Immature natural killer cell (primary cell): ENCODE results near the gene TOMM22. TPM values are rescaled to one million over a fixed set of nuclear protein-coding genes. Genes with fewer than 3 reads are reported as not detected.
A peak's percentile ranks its signal among the peaks of the same experiment; 100 is the strongest.

Experiments used
- DNase-seq, 3 donors: peaks; one replicate each; pipeline ENCODE4 v3.0.0; 2022; ENCODE audit warnings: mixed read lengths in 1 of 3
- H3K27ac Mint-ChIP-seq, 6 donors: one replicate each; pipeline ENCODE4 v1.8.0; 2020; ENCODE audit warnings: mixed read lengths in 6 of 6, mild to moderate bottlenecking in 5 of 6, inconsistent platforms in 4 of 6, moderate library complexity in 3 of 6
- H3K27me3 Mint-ChIP-seq, 3 donors: one replicate each; pipeline ENCODE4 v1.8.0; 2020 to 2021; ENCODE audit warnings: low read depth in 3 of 3, mild to moderate bottlenecking in 3 of 3, mixed read lengths in 3 of 3, moderate library complexity in 3 of 3, inconsistent platforms in 1 of 3
- H3K36me3 Mint-ChIP-seq, 3 donors: one replicate each; pipeline ENCODE4 v1.8.0; 2020; ENCODE audit warnings: mixed read lengths in 3 of 3, inconsistent platforms in 2 of 3, mild to moderate bottlenecking in 2 of 3
- H3K4me1 Mint-ChIP-seq, 2 donors: one replicate each; pipeline ENCODE4 v1.8.0; 2020; ENCODE audit warnings: inconsistent platforms in 2 of 2, mild to moderate bottlenecking in 2 of 2, mixed read lengths in 2 of 2, moderate library complexity in 1 of 2
- H3K4me3 Mint-ChIP-seq, 5 donors: one replicate each; pipeline ENCODE4 v1.8.0; 2020; ENCODE audit warnings: mild to moderate bottlenecking in 5 of 5, mixed read lengths in 5 of 5, inconsistent platforms in 3 of 5, moderate library complexity in 3 of 5
- H3K9me3 Mint-ChIP-seq, 6 donors: one replicate each; pipeline ENCODE4 v1.8.0; 2020; ENCODE audit warnings: mild to moderate bottlenecking in 6 of 6, mixed read lengths in 6 of 6, inconsistent platforms in 4 of 6, moderate library complexity in 3 of 6
- polyA plus RNA-seq, 3 donors: library from polyadenylated mRNA; unstranded; fragments of 300-500 nt; fragmentation: Illumina TruSeq; gene quantifications; one replicate each; pipeline ENCODE4 v1.2.3, GENCODE V29; 2021

The TOMM22 gene
- polyA plus RNA-seq, 3 donors from 2014 or later = 56.0 to 94.4 (median 68.8) TPM

DNA sequence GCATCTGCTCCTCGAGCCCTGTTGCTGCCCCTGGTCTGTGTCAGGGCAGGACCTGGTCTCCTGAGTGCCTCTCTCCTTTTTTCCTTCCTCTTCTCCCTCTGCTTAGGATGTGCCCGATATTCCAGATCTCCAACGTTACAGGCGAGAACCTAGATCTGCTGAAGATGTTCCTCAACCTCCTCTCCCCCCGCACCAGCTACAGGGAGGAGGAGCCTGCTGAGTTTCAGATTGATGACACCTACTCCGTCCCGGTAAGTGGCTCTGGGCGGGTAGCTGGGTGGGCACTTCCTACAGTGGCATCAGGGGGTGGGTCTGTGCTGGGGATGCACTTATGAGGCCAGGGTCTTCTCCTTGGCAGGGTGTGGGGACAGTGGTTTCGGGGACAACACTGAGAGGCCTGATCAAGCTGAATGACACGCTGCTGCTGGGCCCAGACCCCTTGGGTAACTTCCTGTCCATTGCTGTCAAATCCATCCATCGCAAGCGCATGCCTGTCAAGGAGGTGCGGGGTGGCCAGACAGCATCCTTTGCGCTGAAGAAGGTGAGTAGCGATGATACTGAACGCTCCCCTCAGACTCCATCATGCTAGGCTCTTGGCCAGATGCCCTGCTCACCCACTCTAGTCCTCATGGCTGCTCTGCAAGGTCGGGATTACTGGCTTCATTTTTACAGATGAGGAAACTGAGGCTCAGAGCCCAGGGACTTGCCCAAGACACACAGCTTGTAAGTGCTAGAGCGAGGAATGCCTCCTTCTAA, 44.3 kb downstream of the TOMM22 start:
- H3K4me1 Mint-ChIP-seq = peaks cover 11 to 15% of the 10 kb centered on the region in 2 donors
- H3K9me3 Mint-ChIP-seq = no peaks in the 10 kb centered on the region
- DNase-seq = no peak
- H3K4me3 Mint-ChIP-seq = no peak overlapping the region
- H3K36me3 Mint-ChIP-seq = peaks cover 10 to 64% (median 24%) of the 10 kb centered on the region in 3 donors
- H3K27ac Mint-ChIP-seq = peak overlapping the region in 2 of 6 donors; percentile 24 to 80
- H3K27me3 Mint-ChIP-seq = peaks cover 19 to 61% (median 51%) of the 10 kb centered on the region in 3 donors

DNA sequence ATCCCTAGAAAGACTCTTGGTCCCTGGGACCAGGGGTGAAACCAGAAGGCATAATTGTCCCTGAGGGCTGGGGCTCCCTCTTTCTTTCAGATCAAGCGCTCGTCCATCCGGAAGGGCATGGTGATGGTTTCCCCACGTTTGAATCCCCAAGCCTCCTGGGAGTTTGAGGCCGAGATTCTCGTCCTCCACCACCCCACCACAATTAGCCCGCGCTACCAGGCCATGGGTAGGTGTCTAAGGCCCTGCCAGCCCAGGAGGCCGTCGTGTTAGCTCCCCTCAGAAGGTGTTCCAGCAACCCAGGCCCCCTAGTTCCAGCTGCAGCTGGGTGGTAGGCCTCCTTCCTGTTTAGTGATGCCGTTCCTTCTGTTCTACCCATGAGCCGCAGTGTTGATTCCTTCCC, 45.4 kb downstream of the TOMM22 start:
- peaks cover 10 to 57% (median 20%) of the 10 kb centered on the region in 3 donors for H3K36me3 Mint-ChIP-seq
- H3K27me3 Mint-ChIP-seq = peaks cover 27 to 67% (median 59%) of the 10 kb centered on the region in 3 donors
- H3K27ac Mint-ChIP-seq = peak overlapping the region in 3 of 6 donors; percentile 37 to 61 (median 52)
- peaks cover 11 to 15% of the 10 kb centered on the region in 2 donors for H3K4me1 Mint-ChIP-seq
- no peak overlapping the region for H3K4me3 Mint-ChIP-seq
- H3K9me3 Mint-ChIP-seq = no peaks in the 10 kb centered on the region
- no peak for DNase-seq

DNA sequence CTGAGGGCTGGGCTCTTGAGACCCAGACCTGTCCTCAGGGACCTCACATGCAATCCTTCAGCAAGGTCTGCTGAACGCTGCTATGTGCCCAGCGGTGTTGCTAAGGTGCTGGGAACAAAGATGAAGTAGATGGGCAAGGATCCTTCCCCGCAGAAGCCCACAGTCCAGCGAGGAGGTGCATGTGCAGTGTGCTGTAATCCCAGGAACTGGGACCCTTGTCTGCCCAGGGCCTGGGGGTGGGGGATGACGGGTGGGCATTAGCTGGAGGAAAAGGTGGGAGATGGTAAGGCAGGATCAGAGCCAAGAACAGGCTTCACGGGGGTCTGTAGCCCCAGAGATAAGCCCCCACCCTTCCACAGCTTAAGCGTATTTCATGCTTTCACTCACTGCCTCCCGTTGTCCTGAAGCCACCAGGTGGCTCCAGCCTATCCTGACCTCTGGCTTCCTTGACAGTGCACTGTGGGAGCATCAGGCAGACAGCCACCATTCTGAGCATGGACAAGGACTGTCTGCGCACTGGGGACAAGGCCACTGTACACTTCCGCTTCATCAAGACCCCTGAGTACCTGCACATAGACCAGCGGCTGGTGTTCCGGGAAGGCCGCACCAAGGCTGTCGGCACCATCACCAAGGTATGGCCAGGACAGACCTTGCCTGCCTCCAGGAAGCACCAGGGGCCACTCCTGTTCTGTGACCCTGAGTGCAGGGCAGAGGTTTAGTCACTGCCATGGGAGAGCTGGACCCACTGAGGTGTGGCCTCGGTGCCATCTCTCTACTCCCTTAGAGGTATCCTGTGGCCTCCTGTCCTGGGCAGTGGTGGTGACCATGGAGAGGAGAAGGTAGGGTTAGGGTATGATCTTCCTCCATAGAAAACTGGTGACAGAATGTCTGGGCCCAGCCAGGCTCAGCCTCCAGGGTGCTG, 46.0 kb downstream of the TOMM22 start:
- no peak for DNase-seq
- peaks cover 34 to 68% (median 64%) of the 10 kb centered on the region in 3 donors for H3K27me3 Mint-ChIP-seq
- peaks cover 12 to 15% of the 10 kb centered on the region in 2 donors for H3K4me1 Mint-ChIP-seq
- H3K36me3 Mint-ChIP-seq = peaks cover 10 to 54% (median 20%) of the 10 kb centered on the region in 3 donors
- peak overlapping the region in 2 of 6 donors; percentile 37 to 83 for H3K27ac Mint-ChIP-seq
- H3K9me3 Mint-ChIP-seq = no peaks in the 10 kb centered on the region
- H3K4me3 Mint-ChIP-seq = no peak overlapping the region

DNA sequence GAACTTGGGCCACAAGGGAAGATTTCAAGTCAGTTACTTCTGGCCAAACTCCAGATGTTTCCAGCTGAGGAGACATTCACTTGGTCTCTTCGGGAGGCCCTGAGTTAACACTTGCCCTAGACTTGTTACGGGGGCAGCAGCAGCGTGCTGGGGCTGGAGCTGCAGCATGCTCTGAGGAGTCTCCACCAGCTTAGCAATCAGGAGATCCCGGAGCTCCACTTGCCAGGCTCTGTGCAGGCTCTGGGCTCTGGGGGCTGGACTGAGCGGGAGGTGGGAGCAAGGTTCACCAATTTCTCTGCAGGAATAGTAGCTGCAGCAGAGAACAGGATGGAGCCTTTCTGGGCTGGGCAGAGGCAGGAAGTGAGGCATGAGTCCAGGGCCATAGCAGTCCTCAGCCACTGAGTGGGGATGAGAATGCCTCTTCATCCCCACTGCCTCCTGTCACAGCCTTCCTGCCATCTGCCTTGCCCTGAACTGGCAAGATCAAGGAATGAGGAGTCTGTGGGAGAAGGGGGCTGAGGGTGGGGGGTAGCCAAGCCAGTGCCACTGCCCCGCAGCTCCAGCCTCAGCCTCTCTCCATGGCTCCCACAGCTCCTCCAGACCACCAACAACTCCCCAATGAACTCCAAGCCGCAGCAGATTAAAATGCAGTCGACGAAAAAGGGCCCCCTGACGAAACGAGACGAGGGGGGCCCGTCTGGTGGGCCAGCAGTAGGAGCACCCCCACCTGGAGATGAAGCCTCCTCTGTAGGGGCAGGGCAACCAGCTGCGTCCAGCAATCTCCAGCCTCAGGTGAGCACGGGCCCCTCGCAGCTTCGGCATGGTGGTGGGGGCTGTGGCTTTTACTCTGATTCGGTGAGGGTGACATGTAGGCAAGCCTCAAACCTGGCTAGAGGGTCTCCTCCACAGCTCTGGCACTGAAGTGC, 47.4 kb downstream of the TOMM22 start:
- DNase-seq = no peak
- Mint-ChIP-seq H3K9me3 (no peaks in the 10 kb centered on the region), H3K36me3 (peaks cover 10 to 50% (median 20%) of the 10 kb centered on the region in 3 donors), H3K27me3 (peaks cover 47 to 77% (median 75%) of the 10 kb centered on the region in 3 donors), H3K4me1 (peaks cover 17 to 24% of the 10 kb centered on the region in 2 donors), H3K27ac (peak overlapping the region in 4 of 6 donors; percentile 48 to 94 (median 57)), H3K4me3 (no peak overlapping the region)

DNA sequence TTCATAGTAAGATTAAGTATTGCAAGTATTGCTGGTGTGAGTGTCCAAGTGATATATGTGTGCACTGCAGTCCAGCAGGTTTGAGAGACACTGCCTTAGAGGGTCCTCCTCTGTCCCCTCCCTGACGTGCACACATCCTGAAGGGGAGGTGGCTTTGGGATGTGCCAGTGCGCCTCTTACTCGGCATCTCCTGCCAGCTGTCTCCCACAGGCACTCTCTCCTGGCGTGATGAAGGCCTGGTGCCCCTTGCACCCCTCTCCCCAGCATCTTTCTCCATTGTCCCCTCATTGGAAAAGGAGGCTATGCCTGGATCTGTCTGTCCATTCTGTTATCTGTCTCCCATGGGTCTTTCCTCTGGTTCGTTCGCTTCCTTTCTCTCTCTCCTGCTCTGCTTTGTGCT, 48.2 kb downstream of the TOMM22 start:
- Mint-ChIP-seq H3K36me3 (peaks cover 8 to 50% (median 16%) of the 10 kb centered on the region in 3 donors), H3K27ac (peak overlapping the region in 5 of 6 donors; percentile 56 to 94 (median 77)), H3K4me1 (peaks cover 20 to 28% of the 10 kb centered on the region in 2 donors), H3K4me3 (no peak overlapping the region), H3K27me3 (peaks cover 51 to 79% (median 78%) of the 10 kb centered on the region in 3 donors), H3K9me3 (no peaks in the 10 kb centered on the region)
- DNase-seq = no peak

DNA sequence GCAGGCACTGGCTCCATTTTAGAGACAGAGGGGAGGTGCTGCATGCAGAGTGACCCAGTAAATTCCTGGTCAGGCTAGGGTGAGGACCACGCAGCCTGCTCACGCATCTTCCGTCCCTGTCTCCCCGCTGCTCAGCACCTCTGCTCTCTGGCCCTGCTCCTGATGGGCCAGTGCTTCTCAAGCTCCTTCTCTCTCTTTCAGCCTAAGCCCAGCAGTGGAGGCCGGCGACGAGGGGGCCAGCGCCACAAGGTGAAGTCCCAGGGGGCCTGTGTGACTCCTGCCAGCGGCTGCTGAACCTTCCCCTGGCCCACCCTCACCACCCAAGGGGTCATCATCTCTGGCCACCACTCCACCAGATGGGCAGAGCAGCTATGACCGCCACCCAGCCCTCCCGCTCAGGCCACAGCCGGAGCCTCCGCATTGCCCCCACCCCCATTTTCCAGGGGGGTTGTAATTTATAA, 48.7 kb downstream of the TOMM22 start:
- Mint-ChIP-seq H3K27me3 (peaks cover 51 to 78% (median 77%) of the 10 kb centered on the region in 3 donors), H3K36me3 (peaks cover 7 to 49% (median 11%) of the 10 kb centered on the region in 3 donors), H3K9me3 (no peaks in the 10 kb centered on the region), H3K4me1 (peaks cover 15 to 28% of the 10 kb centered on the region in 2 donors), H3K4me3 (no peak overlapping the region), H3K27ac (peak overlapping the region; percentile 56 to 94 (median 74))
- DNase-seq = no peak

DNA sequence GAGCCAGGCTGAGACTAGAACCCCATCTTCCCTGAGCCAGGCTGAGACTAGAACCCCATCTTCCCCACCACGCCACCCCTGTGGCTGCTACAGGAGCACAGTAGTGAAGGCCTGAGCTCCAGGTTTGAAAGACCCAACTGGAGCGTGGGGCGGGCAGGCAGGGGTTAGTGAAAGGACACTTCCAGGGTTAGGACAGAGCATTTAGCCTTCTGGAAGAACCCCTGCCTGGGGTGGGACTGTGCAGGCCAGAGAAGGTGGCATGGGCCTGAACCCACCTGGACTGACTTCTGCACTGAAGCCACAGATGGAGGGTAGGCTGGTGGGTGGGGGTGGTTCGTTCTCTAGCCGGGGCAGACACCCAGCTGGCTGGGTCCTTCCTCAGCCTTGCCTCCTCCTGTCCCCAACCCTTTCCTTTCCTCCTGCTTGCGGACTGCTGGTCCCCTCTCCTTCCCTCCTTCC, 50.0 kb downstream of the TOMM22 start:
- H3K27me3 Mint-ChIP-seq = peaks cover 57 to 75% (median 75%) of the 10 kb centered on the region in 3 donors
- H3K9me3 Mint-ChIP-seq = no peaks in the 10 kb centered on the region
- H3K27ac Mint-ChIP-seq = peak overlapping the region in 5 of 6 donors; percentile 11 to 94 (median 77)
- H3K4me3 Mint-ChIP-seq = no peak overlapping the region
- H3K36me3 Mint-ChIP-seq = peaks cover 6 to 47% (median 8%) of the 10 kb centered on the region in 3 donors
- DNase-seq = no peak
- H3K4me1 Mint-ChIP-seq = peaks cover 18 to 39% of the 10 kb centered on the region in 2 donors

DNA sequence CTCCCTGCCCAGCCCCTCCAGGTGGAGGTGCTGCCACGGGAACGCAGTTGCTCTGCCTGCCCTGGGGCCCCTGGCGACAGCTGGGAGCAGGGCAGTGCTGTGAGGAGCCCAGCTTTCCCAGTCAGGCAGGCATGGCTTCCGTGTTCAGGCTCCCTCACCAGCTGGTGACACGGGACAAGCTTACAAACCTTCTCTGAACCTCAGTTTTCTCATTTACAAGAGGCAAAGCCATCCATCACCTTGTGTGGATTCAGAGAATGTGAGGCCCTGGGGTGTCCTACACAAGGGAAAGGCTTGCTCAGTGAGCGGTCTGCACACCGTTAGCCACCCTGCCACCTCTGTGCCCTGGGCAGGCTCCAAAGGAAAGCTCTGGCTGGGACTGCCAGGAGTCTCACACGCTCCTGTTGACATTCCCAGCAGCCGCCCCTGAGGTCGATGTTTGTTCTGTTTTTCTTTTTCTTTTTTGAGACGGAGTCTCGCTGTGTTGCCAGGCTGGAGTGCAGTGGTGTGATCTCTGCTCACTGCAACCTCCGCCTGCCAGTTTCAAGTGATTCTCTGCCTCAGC, 50.6 kb downstream of the TOMM22 start:
- DNase-seq = no peak
- peaks cover 63 to 78% (median 75%) of the 10 kb centered on the region in 3 donors for H3K27me3 Mint-ChIP-seq
- peak overlapping the region; percentile 21 to 89 (median 56) for H3K27ac Mint-ChIP-seq
- H3K36me3 Mint-ChIP-seq = peaks cover 3 to 48% (median 12%) of the 10 kb centered on the region in 3 donors
- no peaks in the 10 kb centered on the region for H3K9me3 Mint-ChIP-seq
- no peak overlapping the region for H3K4me3 Mint-ChIP-seq
- peaks cover 22 to 45% of the 10 kb centered on the region in 2 donors for H3K4me1 Mint-ChIP-seq

DNA sequence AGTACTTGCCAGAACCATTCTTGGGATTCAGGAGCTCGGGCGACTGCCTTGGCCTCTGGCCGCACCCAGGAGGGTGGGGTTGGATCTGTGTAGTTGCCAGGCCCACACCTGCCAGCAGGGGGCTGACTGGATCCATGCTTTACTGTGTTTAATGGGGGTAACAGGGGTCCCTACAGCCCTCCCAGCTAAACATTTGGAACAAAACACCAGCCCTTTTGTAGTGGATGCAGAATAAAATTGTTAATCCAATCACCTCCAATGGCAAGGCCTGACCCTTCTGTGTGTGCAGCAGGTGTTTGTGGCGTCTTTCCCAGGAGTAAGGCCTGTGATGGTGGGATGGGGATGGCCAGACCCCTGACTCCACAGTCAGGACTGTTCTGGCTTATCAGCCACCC, 51.6 kb downstream of the TOMM22 start:
- DNase-seq = peak; percentile 51 to 57 (median 52)
- Mint-ChIP-seq H3K27ac (peak overlapping the region; percentile 76 to 90 (median 86)), H3K27me3 (peaks cover 63 to 74% (median 69%) of the 10 kb centered on the region in 3 donors), H3K4me3 (peak overlapping the region in 2 of 5 donors; percentile 21 to 47), H3K36me3 (peaks cover 3 to 52% (median 14%) of the 10 kb centered on the region in 3 donors), H3K9me3 (no peaks in the 10 kb centered on the region), H3K4me1 (peaks cover 30 to 55% of the 10 kb centered on the region in 2 donors)

DNA sequence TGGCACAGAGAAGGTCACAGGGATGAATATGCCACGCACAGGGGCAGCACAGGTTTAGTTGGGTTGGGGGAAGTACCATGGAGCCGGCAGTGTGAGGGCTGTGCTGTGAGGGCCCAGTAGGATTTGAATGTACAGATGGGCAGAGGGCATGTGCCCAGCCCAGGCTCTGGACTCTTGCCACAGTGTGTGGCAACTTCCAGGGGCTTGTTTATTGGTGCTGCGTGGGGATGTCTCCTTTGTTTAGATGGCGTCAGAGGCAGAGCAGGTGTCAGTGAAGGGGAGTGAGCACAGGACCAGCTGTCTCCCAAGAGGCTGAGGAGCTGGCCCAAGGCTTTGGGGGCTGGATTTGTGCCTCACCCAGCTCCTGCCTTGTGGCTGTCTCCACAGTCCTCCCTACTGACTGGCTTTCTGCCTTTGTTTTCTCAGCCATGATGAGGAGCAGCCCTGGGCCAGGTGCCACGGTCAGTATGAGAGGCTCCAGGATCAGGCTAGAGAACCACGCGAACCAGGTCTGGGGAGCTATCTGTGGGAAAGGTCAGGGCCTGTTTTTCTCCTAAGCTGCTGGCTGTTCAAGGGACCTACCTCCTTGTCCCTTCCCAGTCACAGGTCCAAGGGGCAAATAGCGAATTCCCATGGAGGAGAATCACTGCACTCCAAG, 52.1 kb downstream of the TOMM22 start:
- peak in 1 of 3 donors; percentile 25 for DNase-seq
- Mint-ChIP-seq H3K36me3 (peaks cover 3 to 52% (median 14%) of the 10 kb centered on the region in 3 donors), H3K4me1 (peaks cover 30 to 58% of the 10 kb centered on the region in 2 donors), H3K4me3 (peak overlapping the region in 1 of 5 donors; percentile 21), H3K27me3 (peaks cover 59 to 71% (median 69%) of the 10 kb centered on the region in 3 donors), H3K27ac (peak overlapping the region; percentile 79 to 90 (median 86)), H3K9me3 (no peaks in the 10 kb centered on the region)

DNA sequence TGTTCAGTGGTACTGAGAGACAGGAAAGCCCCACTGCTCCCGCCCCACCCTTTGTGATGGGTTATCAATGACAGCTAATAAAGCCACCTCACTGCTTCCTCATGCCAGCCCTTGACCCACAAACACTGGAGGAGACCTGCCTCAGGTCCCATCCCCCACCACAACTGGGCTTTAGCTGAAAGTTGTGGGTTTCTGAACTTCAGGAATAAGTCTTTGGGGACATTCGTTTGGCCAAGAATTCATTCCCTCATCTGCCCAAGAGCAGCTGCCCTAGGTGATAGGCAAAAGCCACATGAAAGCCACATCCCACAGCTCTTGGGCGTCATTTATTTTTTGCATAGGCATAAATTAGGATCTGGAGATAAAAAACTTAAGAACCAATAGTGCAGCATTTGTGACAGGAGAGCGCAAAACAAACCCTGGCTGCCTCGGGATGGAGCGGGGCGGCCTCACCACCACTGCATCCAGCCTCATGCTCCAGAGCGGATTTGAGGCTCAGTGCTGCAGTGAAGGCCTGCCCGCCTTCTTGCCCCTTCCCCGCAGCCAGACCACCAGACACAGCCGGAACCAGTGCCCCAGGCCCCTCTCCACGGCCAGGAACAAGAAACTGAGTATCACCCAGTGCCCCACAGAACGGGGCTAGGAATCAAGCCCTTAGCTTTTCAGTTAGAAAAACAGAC, 52.8 kb downstream of the TOMM22 start:
- Mint-ChIP-seq H3K4me3 (peak overlapping the region in 1 of 5 donors; percentile 21), H3K27ac (peak overlapping the region; percentile 79 to 89 (median 83)), H3K4me1 (peaks cover 30 to 58% of the 10 kb centered on the region in 2 donors), H3K9me3 (no peaks in the 10 kb centered on the region), H3K36me3 (peaks cover 3 to 49% (median 14%) of the 10 kb centered on the region in 3 donors), H3K27me3 (peaks cover 53 to 67% (median 65%) of the 10 kb centered on the region in 3 donors)
- no peak for DNase-seq
